Middle frontal gyrus (tissue), 1 donor: Measurements from ENCODE around the gene CAPN9.
"Not testable (repeated sequence)": the region's sequence is repeated elsewhere in the genome, so short reads cannot be mapped to it uniquely, and the experiment has no call there.

ENCODE experiments used
- DNase-seq: peaks from one replicate; pipeline ENCODE4 v3.0.0-alpha.2; 2015; ENCODE audit warnings: low spot score; ENCODE audit errors: extremely low spot score

The CAPN9 gene

GRCh38 chr1:230710543-230710904 is 36.7 kb upstream of the CAPN9 start:
- no peak for DNase-seq

- no peak for DNase-seq
Observed at GRCh38 chr1:230711245-230711644, 35.9 kb upstream of the CAPN9 start.

GRCh38 chr1:230712470-230712942 is 34.7 kb upstream of the CAPN9 start:
- no peak for DNase-seq

DNA sequence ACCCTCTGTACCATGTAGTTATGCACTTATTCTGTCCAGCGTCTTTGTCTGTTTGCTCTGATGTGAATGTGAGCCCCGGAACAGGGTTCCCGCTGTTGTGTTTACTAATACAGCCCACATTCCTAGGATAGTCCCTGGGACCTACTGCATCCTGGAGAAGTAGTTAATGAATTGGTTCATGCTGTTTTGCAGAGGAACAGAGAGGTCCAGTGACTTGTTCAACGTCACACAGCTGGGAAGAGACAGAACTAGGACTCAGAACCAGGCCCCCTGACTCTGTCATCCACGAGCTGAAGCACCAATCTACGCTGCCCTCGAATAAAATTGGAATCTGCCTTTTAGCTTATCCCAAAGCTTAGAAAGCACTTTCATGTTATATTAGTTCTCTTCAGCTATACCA is 34.0 kb upstream of the CAPN9 start:
- no peak for DNase-seq

GRCh38 chr1:230713547-230713914 is 33.7 kb upstream of the CAPN9 start:
- DNase-seq, result no peak

- DNase-seq, result peak; percentile 39
Observed at GRCh38 chr1:230713915-230714764, 33.0 kb upstream of the CAPN9 start, which contains the start of gene AGT. Gene AGT (minus strand): TSS chr1:230714122. CDS start chr1:230710823, 3,299 bp downstream.

- DNase-seq, result no peak
Observed at GRCh38 chr1:230715510-230715909, 31.7 kb upstream of the CAPN9 start.

- DNase-seq, result not testable (repeated sequence)
Observed at GRCh38 chr1:230716453-230716852, 30.7 kb upstream of the CAPN9 start.

GRCh38 chr1:230717251-230717650 is 29.9 kb upstream of the CAPN9 start:
- DNase-seq, result no peak

- not testable (repeated sequence) for DNase-seq
Observed at GRCh38 chr1:230721849-230722522, 25.2 kb upstream of the CAPN9 start.

DNA sequence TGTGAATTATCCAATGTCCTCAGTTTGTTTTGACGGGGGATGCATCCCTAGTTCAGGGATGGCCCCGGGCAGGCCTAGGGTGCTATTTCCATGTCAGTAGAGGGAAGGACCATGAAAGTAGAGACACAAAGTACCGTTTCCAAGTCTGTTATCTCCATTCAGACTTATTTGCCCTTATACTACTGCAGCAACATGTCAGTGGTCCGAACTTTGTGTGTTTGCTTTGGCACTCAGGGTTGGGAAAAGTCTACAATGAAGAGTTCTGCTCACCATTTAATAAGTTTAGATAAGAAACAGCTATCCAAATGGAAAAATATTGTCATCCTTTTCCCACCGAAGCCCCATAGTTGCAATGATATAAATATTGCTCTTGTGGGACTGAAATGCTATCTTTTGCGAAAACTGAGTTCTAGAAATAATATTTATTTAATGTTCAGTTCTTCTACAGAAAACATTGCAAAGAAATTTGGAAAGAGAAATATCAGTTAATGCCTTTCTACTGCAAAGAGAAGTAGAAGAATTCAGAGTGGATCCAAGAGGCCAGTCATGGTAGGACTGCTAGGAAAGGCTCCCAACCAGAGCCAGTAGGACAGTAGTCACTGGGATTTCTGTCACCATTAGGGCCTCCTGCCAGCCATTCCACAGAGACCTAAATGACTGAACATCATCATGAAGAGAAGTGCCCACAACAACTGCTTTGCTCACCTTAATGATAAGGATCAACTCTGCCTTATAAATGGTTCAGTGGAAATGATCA is 21.8 kb upstream of the CAPN9 start:
- no peak for DNase-seq

DNA sequence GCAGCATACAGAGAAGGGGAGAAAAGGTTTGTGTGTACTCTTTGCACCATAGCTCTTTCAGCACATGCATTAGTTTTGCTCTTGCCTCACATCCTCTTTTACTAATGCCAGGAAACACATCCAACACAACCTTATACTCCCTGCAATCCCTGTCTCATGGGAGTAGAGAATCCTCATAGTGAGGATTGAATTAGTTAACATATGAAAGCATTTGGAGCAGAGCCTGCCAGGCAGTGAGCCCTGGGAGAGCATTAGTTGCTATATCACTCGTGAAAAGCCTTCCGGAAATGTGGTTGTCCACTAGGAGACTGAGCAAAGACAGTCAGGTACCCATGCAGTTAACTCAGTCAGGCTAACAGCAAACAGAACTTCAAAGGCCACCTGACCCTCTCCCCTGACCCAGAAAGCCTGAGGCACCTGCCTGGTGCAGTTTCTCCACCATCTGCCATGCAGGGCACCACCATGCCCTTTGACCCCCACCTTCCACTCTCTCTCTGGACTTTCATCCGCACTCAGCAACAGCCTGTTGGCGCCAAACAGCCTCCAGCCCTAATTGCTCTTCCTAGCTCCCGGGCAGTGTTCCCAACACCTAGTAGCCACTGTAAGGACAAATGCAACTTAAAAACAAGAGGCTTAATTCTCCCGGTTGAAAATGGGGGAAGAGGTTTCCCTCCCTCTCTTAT is 18.3 kb upstream of the CAPN9 start:
- DNase-seq, result no peak

DNA sequence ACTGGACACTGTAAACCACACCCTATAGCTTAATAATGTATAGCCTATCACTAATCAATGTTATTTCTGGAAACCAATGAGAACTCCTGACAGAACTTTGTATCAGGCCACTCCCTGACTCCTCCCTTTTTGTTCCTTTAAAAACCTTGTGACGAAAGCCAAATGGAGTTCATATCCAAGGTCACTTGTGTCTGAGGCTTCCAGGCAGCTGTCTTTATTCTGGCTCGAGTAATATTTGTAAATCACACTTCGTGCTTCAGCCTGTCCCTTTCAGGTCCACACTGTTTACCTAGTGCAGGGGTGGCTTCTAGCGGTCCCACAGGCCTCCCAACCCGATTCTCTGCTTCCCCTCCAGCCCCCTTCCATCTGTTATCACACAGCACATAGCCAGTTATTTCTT is 16.2 kb upstream of the CAPN9 start:
- no peak for DNase-seq

- DNase-seq, result no peak
Observed at GRCh38 chr1:230735447-230735846, 11.7 kb upstream of the CAPN9 start.

DNA sequence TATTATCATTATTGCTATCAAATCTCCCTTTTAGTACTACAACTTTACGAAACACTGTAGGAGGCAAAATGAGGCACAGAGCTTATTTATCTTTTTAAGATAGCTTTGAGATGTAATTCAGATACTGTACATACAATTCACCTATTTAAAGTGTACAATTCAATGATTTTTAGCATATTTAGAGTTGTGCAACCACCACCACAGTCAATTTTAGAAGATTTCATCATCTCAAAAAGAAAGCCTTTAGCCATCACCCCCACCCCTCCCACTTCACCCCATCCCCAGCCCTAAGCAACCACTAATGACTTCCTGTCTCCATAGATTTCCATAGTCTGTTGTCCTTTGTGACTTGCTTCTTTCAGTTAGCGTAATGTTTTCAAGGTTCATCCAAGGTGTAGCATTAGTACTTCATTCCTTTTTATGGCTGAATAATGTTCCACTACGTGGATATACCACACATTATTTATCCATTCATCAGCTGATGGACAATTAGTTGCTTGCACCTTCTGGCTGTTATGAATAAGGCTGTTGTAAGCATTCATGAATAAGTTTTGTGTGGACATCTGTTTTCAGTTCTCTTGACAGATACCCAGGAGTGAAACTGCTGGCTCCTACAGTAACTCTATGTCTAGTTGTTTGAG is 9.4 kb upstream of the CAPN9 start:
- DNase-seq, result no peak

GRCh38 chr1:230739564-230740290 is 7.5 kb upstream of the CAPN9 start:
- no peak for DNase-seq

DNA sequence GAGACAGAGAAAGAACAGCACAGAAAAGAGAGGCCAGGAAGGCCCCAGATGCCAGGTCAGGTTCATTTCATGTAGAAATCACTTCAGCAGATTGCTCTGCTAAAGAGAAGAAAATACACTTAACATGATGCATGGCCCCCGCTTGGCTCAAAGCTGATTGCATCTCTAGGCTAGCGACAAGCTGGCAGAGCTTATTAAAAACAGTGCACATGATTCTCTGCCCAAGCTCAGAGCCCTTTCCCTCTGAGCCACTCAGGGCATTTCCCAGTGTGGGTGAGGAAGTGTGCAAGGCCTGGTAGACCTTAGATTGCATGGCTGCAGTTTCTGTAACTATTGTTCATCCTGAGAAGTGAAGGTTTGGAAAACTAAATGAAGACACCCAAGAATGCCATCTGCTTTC is 3.3 kb upstream of the CAPN9 start:
- no peak for DNase-seq

GRCh38 chr1:230744382-230744781 is 2.8 kb upstream of the CAPN9 start:
- DNase-seq, result no peak

DNA sequence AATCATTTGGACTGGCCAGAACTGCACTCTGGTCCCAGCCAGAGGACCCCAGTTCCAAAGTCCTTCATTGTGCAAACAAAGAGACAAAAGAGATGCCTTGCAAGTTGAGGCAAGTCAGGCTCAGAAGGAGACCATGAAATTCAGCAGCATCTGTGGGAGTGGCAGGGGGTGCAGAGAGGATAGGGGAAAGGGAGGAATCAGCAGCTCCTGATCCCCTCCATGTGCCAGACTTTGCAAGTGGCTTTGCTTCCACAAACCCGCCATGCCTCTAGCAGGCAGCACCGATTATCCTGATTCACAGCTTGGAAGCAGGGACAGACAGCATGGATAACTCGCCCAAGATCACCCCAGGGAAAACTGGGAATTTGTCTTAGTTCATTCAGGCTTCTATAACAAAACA is 2.1 kb upstream of the CAPN9 start:
- no peak for DNase-seq

- no peak for DNase-seq
Observed at GRCh38 chr1:230746617-230747016, 571 bp upstream of the CAPN9 start.
